Measurements from ENCODE around the gene PSTK.

PSTK gene

DNA sequence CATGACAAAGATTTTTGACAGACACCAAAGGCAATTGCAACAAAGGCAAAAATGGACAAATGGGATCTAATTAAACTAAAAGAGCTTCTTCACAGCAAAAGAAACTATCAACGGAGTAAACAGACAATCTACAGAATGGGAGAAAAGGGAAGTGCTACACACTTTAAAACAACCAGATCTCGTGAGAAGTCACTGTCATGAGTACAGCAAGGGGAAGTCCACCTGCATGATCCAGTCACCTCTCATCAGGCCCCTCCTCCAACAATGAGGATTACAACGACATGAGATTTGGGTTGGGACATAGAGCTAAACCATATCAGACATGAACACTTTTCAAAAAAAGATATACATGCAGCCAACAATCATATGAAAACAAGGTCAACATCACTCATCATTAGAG is 11.5 kb upstream of the PSTK start:
- TF ChIP-seq, protein P1, sequence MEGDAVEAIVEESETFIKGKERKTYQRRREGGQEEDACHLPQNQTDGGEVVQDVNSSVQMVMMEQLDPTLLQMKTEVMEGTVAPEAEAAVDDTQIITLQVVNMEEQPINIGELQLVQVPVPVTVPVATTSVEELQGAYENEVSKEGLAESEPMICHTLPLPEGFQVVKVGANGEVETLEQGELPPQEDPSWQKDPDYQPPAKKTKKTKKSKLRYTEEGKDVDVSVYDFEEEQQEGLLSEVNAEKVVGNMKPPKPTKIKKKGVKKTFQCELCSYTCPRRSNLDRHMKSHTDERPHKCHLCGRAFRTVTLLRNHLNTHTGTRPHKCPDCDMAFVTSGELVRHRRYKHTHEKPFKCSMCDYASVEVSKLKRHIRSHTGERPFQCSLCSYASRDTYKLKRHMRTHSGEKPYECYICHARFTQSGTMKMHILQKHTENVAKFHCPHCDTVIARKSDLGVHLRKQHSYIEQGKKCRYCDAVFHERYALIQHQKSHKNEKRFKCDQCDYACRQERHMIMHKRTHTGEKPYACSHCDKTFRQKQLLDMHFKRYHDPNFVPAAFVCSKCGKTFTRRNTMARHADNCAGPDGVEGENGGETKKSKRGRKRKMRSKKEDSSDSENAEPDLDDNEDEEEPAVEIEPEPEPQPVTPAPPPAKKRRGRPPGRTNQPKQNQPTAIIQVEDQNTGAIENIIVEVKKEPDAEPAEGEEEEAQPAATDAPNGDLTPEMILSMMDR (IDR thresholded peaks at IDR 0.05; ENCODE audit: low read depth, low read length) = no peak
- Histone ChIP-seq H3K9me3 (no peaks in the 10 kb centered on the region; the same call in 1 of the 2 replicates), H3K36me3 (no peaks in the 10 kb centered on the region), H3K4me3 (ENCODE audit: low read depth, low read length) (no peak overlapping the region), H3K4me1 (no peaks in the 10 kb centered on the region), H3K27me3 (no peaks in the 10 kb centered on the region)
- no peak for DNase-seq

DNA sequence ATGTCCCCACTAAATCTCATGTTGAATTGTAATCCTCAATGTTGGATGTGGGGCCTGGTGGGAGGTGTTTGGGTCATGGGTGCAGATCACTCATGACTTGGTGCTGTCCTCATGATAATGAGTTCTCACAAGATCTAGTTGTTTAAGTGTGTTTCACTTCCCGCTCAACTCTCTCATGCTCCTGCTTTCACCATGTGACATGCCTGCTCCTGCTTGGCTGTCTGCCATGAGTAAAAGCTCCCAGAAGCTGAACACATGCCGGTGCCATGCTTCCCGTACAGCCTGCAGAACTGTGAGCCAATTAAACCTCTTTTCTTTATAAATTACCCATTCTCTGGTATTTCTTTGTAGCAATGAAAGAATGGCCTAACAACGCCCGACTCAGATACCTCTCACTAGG is 6.2 kb upstream of the PSTK start:
- Histone ChIP-seq H3K4me1 (no peaks in the 10 kb centered on the region), H3K27me3 (no peaks in the 10 kb centered on the region), H3K4me3 (ENCODE audit: low read depth, low read length) (no peak overlapping the region), H3K36me3 (no peaks in the 10 kb centered on the region), H3K9me3 (no peaks in the 10 kb centered on the region; the same call in 1 of the 2 replicates)
- TF ChIP-seq, protein P1 (IDR thresholded peaks at IDR 0.05; ENCODE audit: low read depth, low read length) = no peak
- DNase-seq = peak; percentile 51

DNA sequence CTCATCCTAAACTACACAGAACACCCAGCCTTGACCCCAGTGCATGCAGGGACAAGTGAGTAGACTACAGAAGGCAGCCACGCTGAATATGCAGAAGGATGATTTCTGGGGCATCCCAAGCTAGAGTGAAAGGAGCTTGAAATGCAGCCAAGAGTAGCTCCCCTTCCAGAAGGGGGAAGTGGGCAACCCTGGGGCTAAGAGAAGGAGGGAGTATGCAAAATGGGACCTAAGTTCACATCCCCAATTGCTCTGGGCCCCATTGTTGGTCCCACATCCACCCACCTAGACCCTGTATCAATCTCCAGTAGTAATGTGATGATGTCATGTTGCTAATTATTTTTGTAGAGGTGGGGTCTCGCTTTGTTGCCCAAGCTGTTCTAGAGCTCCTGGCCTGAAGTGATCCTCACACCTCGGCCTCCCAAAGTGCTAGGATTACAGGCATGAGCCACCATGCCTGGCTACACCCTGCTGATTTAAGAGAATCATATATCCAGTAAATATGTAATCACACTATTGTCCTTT is 5.6 kb upstream of the PSTK start:
- no peaks in the 10 kb centered on the region for H3K27me3 ChIP-seq
- no peak overlapping the region for H3K4me3 ChIP-seq (ENCODE audit: low read depth, low read length)
- TF ChIP-seq, protein P1 (IDR thresholded peaks at IDR 0.05; ENCODE audit: low read depth, low read length) = no peak
- no peaks in the 10 kb centered on the region for H3K4me1 ChIP-seq
- no peaks in the 10 kb centered on the region for H3K36me3 ChIP-seq
- no peaks in the 10 kb centered on the region for H3K9me3 ChIP-seq
- DNase-seq = no peak

DNA sequence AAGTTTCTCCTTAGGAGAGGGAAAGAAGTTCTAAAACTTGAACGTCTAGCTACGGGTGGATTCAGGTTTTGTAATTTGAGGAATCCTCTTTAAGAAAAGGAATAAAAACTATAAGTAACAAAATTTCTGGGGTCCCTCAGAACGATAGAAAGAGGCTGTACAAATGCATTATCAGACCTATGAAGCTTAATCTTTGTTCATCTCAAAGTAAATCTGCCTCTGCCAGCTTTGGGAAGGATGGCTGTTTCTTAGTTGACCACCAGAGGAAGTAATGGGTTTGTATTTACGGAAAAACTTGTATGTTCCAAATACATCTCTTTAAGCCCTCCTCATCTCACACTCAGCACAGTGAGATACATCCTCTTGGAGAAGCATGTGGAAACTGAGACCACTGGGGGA is 864 bp downstream of the PSTK start:
- Histone ChIP-seq H3K27me3 (no peaks in the 10 kb centered on the region), H3K4me1 (no peaks in the 10 kb centered on the region), H3K4me3 (ENCODE audit: low read depth, low read length) (peak overlapping the region; percentile 72), H3K36me3 (no peaks in the 10 kb centered on the region; the same call in 1 of the 2 replicates), H3K9me3 (no peaks in the 10 kb centered on the region)
- DNase-seq = no peak
- TF ChIP-seq, protein P1 (IDR thresholded peaks at IDR 0.05; ENCODE audit: low read depth, low read length) = peak; percentile 53

DNA sequence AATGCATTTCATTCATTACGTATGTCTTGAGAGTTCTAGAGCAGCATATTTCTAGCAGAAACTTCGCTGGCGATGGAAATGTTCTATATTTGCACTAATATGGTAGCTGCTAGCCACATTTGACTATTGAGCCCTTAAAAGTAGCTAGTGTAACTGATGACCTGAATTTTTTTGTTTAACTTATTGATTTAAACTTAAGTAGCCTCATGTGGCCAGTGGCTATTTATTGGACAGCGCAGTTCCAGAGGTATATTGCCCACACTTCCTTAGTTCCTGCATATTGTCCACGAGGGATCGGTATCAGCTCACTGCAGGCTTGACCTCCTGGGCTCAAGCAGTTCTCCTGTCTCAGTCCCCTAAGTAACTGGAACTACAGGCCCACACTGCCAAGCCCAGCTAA is 3.7 kb downstream of the PSTK start:
- no peaks in the 10 kb centered on the region for H3K4me1 ChIP-seq
- DNase-seq = no peak
- no peaks in the 10 kb centered on the region; the same call in 1 of the 2 replicates for H3K36me3 ChIP-seq
- no peaks in the 10 kb centered on the region for H3K9me3 ChIP-seq
- no peaks in the 10 kb centered on the region for H3K27me3 ChIP-seq
- TF ChIP-seq, protein P1 (IDR thresholded peaks at IDR 0.05; ENCODE audit: low read depth, low read length) = no peak
- H3K4me3 ChIP-seq (ENCODE audit: low read depth, low read length) = no peak overlapping the region

DNA sequence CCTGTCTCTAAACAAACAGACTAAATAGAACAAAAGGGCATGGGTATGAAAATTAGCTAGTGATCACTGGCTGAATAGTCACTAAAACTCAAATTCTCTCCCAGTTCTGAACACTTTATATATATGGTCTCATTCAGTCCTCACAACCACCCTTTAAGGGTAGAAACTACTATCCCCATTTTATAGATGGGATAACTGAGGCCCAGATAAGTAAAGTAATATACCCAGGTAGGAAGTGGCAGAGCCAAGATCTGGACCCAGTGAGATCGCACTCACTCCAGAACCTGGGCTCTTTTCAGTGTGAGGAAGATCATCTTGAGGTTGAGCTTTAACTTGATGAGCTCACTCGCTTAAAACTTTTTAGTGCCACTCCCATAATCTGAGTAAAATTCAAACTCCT is 4.5 kb downstream of the PSTK start:
- H3K9me3 ChIP-seq = no peaks in the 10 kb centered on the region
- DNase-seq = no peak
- H3K27me3 ChIP-seq = no peaks in the 10 kb centered on the region
- H3K4me3 ChIP-seq (ENCODE audit: low read depth, low read length) = no peak overlapping the region
- H3K4me1 ChIP-seq = no peaks in the 10 kb centered on the region
- no peaks in the 10 kb centered on the region; the same call in 1 of the 2 replicates for H3K36me3 ChIP-seq
- TF ChIP-seq, protein P1 (IDR thresholded peaks at IDR 0.05; ENCODE audit: low read depth, low read length) = no peak
